ENCODE data around the gene EIF4G3. TPM values are rescaled to one million over a fixed set of nuclear protein-coding genes. Genes with fewer than 3 reads are reported as not detected.

The EIF4G3 gene
- total RNA-seq, 1 experiment from 2014 or later = 39.9 TPM

GRCh38 chr1:21165646-21166045, 11.1 kb downstream of the EIF4G3 start:
- H3K36me3 Mint-ChIP-seq (ENCODE audit: insufficient read depth, unreplicated experiment) = peaks cover 26% of the 10 kb centered on the region
- H3K4me3 Mint-ChIP-seq (ENCODE audit: low read depth, unreplicated experiment) = no peak overlapping the region
- no peaks in the 10 kb centered on the region for H3K27me3 Mint-ChIP-seq (ENCODE audit: unreplicated experiment)
- no peak for DNase-seq
- TF ChIP-seq, protein P1, sequence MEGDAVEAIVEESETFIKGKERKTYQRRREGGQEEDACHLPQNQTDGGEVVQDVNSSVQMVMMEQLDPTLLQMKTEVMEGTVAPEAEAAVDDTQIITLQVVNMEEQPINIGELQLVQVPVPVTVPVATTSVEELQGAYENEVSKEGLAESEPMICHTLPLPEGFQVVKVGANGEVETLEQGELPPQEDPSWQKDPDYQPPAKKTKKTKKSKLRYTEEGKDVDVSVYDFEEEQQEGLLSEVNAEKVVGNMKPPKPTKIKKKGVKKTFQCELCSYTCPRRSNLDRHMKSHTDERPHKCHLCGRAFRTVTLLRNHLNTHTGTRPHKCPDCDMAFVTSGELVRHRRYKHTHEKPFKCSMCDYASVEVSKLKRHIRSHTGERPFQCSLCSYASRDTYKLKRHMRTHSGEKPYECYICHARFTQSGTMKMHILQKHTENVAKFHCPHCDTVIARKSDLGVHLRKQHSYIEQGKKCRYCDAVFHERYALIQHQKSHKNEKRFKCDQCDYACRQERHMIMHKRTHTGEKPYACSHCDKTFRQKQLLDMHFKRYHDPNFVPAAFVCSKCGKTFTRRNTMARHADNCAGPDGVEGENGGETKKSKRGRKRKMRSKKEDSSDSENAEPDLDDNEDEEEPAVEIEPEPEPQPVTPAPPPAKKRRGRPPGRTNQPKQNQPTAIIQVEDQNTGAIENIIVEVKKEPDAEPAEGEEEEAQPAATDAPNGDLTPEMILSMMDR (IDR thresholded peaks at IDR 0.05; ENCODE audit: unreplicated experiment) = no peak
- H3K9me3 Mint-ChIP-seq (ENCODE audit: low read depth, unreplicated experiment) = peaks cover 3% of the 10 kb centered on the region
- intact Hi-C loops (cut with micrococcal nuclease; ENCODE audit: unreplicated experiment) = no loop called here
- H3K27ac Mint-ChIP-seq (ENCODE audit: unreplicated experiment) = peak overlapping the region; percentile 47
- CTCF ChIA-PET = no interaction called here
- peaks cover 3% of the 10 kb centered on the region for H3K4me1 Mint-ChIP-seq (ENCODE audit: low read depth, unreplicated experiment)
- no TSS peak for BruUV-seq (replicated peaks)

- no peak for DNase-seq
- Mint-ChIP-seq H3K27ac (ENCODE audit: unreplicated experiment) (no peak overlapping the region), H3K9me3 (ENCODE audit: low read depth, unreplicated experiment) (peaks cover 3% of the 10 kb centered on the region), H3K27me3 (ENCODE audit: unreplicated experiment) (no peaks in the 10 kb centered on the region), H3K36me3 (ENCODE audit: insufficient read depth, unreplicated experiment) (peaks cover 24% of the 10 kb centered on the region), H3K4me3 (ENCODE audit: low read depth, unreplicated experiment) (no peak overlapping the region), H3K4me1 (ENCODE audit: low read depth, unreplicated experiment) (peaks cover 8% of the 10 kb centered on the region)
- BruUV-seq (replicated peaks) = no TSS peak
- TF ChIP-seq, protein P1 (IDR thresholded peaks at IDR 0.05; ENCODE audit: unreplicated experiment) = no peak
- CTCF ChIA-PET = no interaction called here
- intact Hi-C loops (cut with micrococcal nuclease; ENCODE audit: unreplicated experiment) = no loop called here
Observed at GRCh38 chr1:21165076-21165475, 11.6 kb downstream of the EIF4G3 start.

DNA sequence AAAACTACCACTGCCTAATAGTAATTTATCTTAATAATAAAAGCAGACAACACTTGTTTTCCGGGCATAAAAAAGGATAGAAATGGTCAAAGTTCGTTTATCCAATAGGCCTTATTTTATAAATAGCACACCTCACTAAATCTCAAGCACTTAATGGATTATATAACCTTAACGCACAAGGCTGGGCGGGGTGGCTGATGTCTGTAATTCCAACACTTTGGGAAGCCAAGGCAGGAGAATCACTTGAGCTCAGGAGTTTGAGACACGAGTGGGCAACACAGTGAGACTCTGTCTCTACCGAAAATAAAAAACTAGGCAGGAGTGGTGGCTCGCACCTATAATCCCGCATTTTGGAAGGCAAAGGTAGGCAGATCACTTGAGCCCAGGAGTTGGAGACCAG, 12.4 kb downstream of the EIF4G3 start:
- Mint-ChIP-seq H3K4me1 (ENCODE audit: low read depth, unreplicated experiment) (peaks cover 10% of the 10 kb centered on the region), H3K4me3 (ENCODE audit: low read depth, unreplicated experiment) (no peak overlapping the region), H3K9me3 (ENCODE audit: low read depth, unreplicated experiment) (peaks cover 3% of the 10 kb centered on the region), H3K27me3 (ENCODE audit: unreplicated experiment) (no peaks in the 10 kb centered on the region), H3K27ac (ENCODE audit: unreplicated experiment) (no peak overlapping the region), H3K36me3 (ENCODE audit: insufficient read depth, unreplicated experiment) (peaks cover 24% of the 10 kb centered on the region)
- intact Hi-C loops (cut with micrococcal nuclease; ENCODE audit: unreplicated experiment) = no loop called here
- TF ChIP-seq, protein P1 (IDR thresholded peaks at IDR 0.05; ENCODE audit: unreplicated experiment) = no peak
- DNase-seq = no peak
- CTCF ChIA-PET = no interaction called here
- no TSS peak for BruUV-seq (replicated peaks)

GRCh38 chr1:21162740-21163464, 13.8 kb downstream of the EIF4G3 start:
- BruUV-seq (replicated peaks) = no TSS peak
- H3K9me3 Mint-ChIP-seq (ENCODE audit: low read depth, unreplicated experiment) = peaks cover 3% of the 10 kb centered on the region
- intact Hi-C loops (cut with micrococcal nuclease; ENCODE audit: unreplicated experiment) = no loop called here
- no peak overlapping the region for H3K4me3 Mint-ChIP-seq (ENCODE audit: low read depth, unreplicated experiment)
- H3K4me1 Mint-ChIP-seq (ENCODE audit: low read depth, unreplicated experiment) = peaks cover 12% of the 10 kb centered on the region
- CTCF ChIA-PET = interaction anchor here (0.9 kb wide), 1 partner anchor 13 kb away, joined by 3 read pairs; no protein-coding TSS in a partner anchor
- TF ChIP-seq, protein P1 (IDR thresholded peaks at IDR 0.05; ENCODE audit: unreplicated experiment) = no peak
- peaks cover 20% of the 10 kb centered on the region for H3K36me3 Mint-ChIP-seq (ENCODE audit: insufficient read depth, unreplicated experiment)
- no peaks in the 10 kb centered on the region for H3K27me3 Mint-ChIP-seq (ENCODE audit: unreplicated experiment)
- H3K27ac Mint-ChIP-seq (ENCODE audit: unreplicated experiment) = no peak overlapping the region
- DNase-seq = no peak
